NCI-H446 treated with DMSO at 0.1 percent for 48 hours (cell line): ENCODE measurements around the gene CDC14A.
"Not testable (repeated sequence)": the region's sequence is repeated elsewhere in the genome, so short reads cannot be mapped to it uniquely, and the experiment has no call there.

ENCODE experiments used
- DNase-seq: peaks from one replicate; lab custom pipeline; 2025; lab: John Stamatoyannopoulos, UW

The CDC14A gene

DNA sequence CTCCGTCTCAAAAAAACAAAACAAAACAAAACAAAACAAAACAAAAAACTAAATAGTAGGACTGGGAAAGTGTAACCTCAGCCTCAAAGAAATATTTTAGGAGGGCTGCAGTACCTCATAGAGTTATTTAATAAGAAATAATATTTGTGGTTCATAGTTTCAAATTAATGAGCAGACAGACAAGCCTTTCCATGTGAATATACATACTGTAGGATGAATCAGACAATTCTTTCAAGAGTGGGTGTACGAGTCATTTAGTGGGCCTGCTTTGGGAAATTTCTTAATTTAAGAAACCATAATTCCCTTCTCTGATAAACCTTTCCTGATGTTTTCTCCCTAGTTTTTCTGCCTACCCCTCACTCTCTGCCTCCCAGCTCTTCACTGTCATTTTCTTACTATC is 52.5 kb downstream of the CDC14A start:
- DNase-seq = no peak

DNA sequence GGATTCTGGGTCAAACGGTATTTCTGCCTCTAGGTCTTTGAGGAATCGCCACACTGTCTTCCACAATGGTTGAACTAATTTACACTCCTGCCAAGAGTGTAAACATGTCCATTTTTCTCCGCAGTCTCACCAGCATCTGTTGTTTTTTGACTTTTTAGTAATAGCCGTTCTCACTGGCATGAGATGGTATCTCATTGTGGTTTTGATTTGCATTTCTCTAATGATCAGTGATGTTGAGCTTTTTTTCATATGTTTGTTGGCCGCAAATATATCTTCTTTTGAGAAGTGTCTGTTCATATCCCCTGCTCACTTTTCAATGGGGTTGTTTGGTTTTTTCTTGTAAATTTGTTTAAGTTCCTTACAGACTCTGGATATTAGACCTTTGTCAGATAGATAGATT is 53.6 kb downstream of the CDC14A start:
- not testable (repeated sequence) for DNase-seq

GRCh38 chr1:100407390-100407789 is 55.1 kb downstream of the CDC14A start:
- DNase-seq = not testable (repeated sequence)

DNA sequence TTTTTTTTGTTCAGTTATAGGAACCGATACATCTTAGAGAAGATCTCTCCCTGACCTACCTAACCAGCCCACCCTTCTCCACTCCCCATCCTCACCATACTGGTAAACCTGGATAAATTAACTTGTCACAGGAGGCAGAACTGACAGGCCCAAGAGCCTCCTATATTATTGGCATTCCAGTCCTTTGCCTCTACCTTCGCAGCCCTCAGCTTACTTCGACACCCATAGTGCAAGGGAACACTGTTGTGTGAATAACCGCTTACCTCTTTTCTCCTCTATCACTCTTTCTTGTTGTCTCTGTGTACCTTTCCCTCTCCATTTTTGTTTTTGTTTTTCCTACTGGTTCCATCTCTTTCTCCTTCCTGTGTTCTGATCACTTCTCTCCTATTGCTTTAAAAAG is 58.7 kb downstream of the CDC14A start:
- no peak for DNase-seq

DNA sequence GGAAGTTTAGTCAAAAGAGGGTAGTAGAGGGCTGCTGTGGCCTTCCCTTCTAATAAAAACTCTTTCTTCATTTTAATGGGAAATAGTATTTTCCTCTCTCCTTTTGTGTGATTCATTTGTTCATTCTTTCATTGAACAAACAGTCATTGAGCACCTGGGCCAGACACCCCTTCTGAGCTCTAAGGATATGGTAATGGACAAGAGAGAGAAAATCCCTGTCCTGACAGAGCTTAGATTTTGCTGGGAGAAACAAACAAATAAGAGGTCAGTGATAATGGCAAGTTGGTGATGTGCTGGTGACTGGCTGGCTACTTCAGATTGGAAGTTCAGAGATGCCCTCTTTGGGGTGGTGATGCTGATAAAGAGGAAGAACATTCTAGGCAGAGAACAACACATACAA is 59.3 kb downstream of the CDC14A start:
- DNase-seq = no peak

DNA sequence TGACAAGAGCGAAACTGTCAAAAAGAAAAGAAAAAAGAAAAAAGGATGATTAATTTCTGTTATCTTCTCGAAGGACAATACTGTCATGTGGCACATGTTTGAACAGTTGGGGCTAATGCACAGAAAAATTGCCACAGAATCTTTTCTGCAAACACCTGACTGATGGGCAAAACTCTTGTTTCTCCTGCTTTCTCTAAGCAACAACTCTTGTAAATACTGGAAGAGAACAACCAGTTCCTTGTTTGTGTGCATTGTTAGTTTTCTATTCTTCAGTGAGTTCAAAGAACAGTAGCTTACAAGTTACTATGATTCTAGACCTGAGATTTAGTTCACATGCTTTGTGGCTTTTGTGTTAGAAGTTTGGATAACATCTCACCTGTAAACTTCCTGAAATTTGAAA is 60.7 kb downstream of the CDC14A start:
- no peak for DNase-seq

GRCh38 chr1:100414693-100415497 is 62.6 kb downstream of the CDC14A start:
- no peak for DNase-seq

- no peak for DNase-seq
Measured at GRCh38 chr1:100415498-100415778, 63.1 kb downstream of the CDC14A start.

DNA sequence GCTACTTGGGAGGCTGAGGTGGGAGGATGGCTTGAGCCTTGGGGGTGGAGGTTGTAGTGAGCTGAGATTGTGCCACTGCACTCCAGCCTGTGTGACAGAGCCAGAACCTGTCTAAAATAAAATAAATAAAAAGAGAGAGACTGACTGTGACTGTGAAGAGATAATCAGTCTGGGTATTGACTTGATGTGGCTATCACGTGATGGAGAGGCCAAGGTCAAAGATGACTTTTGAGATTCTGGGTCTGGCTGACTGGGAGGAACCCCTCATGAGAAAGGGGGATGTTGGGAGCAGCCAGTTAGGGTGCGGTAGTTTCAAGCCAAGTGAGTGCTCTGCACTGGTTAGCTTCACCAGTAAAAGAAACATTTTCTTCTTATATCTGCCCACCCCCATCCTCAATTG is 66.8 kb downstream of the CDC14A start:
- no peak for DNase-seq

DNA sequence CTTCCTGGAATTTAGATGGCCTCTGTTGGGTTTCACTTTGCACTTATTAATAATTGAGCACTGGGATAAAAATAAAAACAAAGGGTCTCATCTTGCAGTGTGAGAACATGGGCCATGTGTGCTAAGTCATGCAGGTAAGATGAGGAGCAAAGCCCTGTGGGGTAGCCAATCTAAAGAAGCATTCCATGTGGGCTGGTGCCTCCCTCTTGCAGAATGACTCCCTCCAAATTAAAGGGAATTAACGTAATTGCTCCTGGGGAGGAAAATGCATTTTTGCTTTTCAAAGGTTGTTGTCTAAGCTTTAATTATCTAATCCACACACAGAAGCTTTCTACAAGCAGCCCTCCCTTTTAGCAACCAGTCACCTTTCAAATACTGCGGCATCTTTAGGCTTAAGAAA is 69.8 kb downstream of the CDC14A start:
- DNase-seq = no peak

DNA sequence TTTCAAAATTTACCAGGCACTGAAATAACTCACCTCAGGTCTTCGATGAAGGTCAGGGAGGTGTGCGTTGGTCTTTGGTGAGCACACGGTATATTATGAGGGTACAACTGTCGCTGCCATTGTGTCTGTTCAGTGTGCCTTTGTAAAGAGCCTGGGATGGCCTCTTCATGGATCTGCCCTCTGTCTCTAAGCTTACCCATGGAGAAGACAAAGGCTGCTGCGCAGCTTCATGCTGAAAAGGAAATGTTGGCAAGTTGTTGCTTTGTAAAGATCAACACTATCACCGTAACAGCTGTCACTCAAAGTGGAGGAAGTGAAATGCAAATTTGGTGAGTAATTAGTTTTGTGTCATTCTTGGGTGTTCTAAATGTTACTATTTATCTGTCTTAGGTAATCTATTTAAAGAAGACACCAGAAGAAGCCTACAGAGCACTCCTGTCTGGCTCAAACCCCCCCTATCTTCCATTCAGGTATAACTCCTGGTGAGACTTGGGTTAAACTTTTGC is 71.6 kb downstream of the CDC14A start:
- no peak for DNase-seq

DNA sequence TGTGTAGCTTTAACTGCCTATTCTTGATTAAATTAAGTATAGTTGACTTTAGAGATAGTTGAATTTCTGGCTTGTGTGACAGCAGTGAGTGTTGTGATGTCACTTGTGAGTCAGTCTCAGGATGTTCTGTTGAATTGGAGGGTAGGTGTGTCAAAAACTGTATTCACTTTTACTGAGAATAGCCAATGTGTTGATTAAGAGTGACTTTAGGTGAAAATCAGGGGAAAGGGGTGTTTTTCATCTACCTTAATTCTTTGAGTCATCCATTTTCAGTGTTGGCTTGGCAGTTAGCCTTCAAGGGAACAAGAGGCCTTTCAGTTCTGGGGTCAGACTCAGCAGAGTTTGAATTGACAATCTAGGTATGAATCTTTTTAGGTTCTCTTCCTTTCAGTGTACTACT is 75.9 kb downstream of the CDC14A start:
- no peak for DNase-seq

GRCh38 chr1:100430325-100430756 is 78.0 kb downstream of the CDC14A start:
- no peak for DNase-seq

DNA sequence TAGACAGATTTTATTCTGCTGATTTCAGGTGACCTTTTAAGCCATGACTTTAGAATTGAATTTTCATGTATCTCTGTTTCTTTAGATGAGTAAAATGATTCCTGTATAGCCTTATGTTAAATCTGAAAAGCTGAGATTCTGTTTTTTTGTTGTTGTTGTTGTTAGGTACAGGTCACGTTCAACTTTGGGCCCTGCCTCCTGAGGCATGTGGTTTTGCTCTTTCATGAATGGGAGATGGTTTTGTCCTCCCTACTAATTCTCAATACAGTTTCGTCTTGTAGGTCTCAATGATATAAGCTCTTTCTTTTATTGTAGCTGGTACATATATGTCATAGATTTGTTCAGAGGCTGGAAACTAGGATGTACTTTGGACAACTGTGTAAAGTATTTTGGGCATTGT is 79.6 kb downstream of the CDC14A start:
- no peak for DNase-seq

GRCh38 chr1:100433563-100433962 is 81.3 kb downstream of the CDC14A start:
- DNase-seq = no peak

GRCh38 chr1:100434831-100435230 is 82.5 kb downstream of the CDC14A start:
- no peak for DNase-seq

GRCh38 chr1:100438375-100438774 is 86.1 kb downstream of the CDC14A start:
- DNase-seq = no peak

DNA sequence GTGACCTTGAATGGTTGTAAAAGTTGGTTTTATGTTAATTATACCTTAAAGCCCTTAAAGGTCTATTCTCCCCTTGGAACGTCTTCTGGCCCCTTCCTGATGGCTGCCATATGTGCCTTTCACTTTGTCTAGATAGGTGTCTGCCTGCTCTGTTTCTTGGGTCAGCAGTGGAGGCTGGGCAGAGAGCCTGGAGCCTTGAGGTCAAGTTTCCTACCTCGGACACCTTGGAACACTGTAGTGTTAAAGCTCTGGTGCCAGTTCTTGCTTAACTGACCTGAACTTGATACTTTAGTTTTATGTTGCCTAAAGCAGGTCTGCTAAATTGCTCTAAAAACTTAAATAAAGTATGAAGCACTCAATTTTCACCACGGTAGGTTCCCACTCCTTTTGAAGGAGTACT is 86.5 kb downstream of the CDC14A start:
- DNase-seq = no peak

DNA sequence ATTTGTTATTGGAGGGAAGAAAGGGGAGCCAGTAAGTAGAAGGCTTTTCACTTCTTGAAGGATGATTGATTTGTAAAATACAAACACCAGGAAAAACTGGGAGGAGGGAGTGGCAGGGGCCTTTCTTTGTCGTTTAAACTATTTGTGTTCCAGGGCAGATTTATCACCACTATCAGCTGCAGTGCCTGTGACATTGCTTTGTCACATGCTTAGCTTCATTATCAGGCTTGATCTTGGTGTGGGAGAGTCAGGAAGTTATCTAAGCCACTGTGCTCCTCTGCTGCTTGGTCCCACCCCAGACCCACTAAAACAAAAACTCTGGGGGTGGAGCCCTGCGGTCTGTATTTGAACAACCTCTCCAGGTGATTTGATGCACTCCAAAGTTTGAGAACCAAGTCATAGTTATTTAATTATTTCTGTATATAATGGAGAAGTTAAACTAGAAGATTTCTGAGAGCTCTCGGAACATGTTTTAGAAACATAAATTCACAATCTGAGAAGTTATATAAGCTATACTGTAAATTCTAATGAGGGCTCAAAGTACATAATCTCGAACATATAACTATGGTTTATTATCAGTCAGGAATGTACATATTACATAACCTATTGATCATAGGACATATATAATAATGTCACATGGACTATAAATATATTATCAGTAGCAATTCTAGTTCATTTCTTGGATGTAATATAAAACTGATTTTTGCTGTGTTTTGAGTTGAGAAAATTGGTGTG is 87.9 kb downstream of the CDC14A start:
- DNase-seq = no peak

DNA sequence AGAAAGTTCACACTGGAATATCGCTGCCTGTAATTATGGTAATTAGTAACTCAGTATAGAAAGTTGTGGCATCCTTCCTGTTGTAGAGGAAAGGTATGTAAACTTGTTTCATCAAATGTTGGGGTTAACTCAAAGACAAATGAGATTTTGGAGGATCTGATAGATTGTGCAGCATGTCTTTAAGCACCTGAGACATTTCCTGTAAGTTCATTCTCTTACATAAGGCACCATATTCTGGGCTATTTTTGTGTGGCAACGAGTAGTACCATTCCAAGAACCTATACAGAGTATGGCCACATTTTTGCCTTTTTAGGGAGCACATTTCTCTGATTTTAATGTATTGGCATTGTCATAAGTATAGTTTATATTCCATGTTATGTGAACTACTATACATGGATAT is 88.8 kb downstream of the CDC14A start:
- no peak for DNase-seq

DNA sequence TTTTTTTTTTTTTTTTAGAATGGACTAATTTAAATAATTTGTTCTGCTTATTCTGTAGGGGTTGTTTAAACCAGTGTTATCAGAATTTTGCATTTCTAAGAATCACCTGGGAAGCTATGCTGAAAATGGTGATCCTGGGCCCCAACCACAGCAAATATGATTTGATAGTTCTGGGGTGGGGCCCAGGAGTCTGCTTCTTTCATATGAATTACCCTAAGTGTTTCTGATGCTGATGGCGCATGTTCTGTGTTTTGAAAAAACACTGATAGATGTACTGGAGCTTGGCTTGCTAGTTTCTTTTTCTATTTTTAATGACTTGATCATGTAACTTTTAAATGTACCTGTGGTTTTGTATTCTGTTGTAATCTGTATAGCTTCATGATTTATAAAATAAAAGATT is 89.3 kb downstream of the CDC14A start:
- DNase-seq = no peak

- no peak for DNase-seq
Measured at GRCh38 chr1:100443811-100444571, 91.7 kb downstream of the CDC14A start.

DNA sequence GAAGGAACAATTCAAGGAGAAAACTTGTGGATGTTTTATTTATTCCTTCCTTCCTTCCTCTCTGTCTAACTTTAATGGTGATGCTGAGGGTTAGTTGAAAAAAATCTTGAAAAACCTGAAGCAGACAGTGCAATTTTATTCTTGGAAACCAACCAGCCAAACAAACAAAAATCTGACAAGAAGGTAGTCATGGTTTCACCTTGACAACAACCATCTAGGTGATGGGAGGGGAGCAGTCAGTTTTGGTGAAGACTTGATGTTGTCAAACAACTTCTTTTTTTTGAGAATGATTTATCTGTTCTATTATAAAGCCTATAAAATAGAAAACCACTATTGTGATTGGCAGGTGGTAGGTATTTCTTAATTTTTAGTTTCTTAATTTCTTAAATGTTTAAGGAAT is 93.3 kb downstream of the CDC14A start:
- DNase-seq = no peak
